Measurements from ENCODE around the gene ZBTB20.

- no peak for TF ChIP-seq EZH2 (IDR thresholded peaks at IDR 0.05; ENCODE audit: borderline replicate concordance, low read depth, low read length, severe bottlenecking)
- TF ChIP-seq, protein P1, sequence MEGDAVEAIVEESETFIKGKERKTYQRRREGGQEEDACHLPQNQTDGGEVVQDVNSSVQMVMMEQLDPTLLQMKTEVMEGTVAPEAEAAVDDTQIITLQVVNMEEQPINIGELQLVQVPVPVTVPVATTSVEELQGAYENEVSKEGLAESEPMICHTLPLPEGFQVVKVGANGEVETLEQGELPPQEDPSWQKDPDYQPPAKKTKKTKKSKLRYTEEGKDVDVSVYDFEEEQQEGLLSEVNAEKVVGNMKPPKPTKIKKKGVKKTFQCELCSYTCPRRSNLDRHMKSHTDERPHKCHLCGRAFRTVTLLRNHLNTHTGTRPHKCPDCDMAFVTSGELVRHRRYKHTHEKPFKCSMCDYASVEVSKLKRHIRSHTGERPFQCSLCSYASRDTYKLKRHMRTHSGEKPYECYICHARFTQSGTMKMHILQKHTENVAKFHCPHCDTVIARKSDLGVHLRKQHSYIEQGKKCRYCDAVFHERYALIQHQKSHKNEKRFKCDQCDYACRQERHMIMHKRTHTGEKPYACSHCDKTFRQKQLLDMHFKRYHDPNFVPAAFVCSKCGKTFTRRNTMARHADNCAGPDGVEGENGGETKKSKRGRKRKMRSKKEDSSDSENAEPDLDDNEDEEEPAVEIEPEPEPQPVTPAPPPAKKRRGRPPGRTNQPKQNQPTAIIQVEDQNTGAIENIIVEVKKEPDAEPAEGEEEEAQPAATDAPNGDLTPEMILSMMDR (IDR thresholded peaks at IDR 0.05; ENCODE audit: borderline replicate concordance, extremely low read depth, low read length, poor library complexity, severe bottlenecking): no peak
These were observed 142.6 kb downstream of the ZBTB20 start for GRCh38 chr3:115004201-115005140.

All from DND-41 (cell line).